OCI-LY3 (cell line): Measurements from ENCODE around the gene CDK12.

Experiments used
- CTCF ChIP-seq: fragments of 200-600, 300-600 bp; sonication (generic); IDR thresholded peaks from 2 replicates; pipeline ENCODE4 v1.5.1; 2014; ENCODE audit warnings: antibody characterized with exemption, low read length, low read depth
- EZH2phosphoT487 ChIP-seq: fragments of 200-600 bp; shearing (Covaris generic); IDR thresholded peaks from 2 replicates; pipeline ENCODE4 v1.6.1; 2018; ENCODE audit warnings: antibody characterized with exemption, mixed run types, low read depth

- TF ChIP-seq CTCF, result no peak
- TF ChIP-seq EZH2phosphoT487, result no peak
These were observed 52.6 kb downstream of the CDK12 start for GRCh38 chr17:39513915-39514314.
